ENCODE results near the gene PURA.

The PURA gene

GRCh38 chr5:140113699-140114263 lies at the start of gene PURA:
TSS of gene PURA (plus strand) at chr5:140114109. CDS start at chr5:140114182, 73 bp downstream.
- peaks cover 63% of the 10 kb centered on the region for H3K4me1 Mint-ChIP-seq (ENCODE audit: low read depth)
- peaks cover 12% of the 10 kb centered on the region for H3K36me3 Mint-ChIP-seq (ENCODE audit: low read depth)
- H3K4me3 Mint-ChIP-seq: peak within 1 kb of the TSS; percentile 95
- H3K27me3 Mint-ChIP-seq (ENCODE audit: low read depth): peaks cover 39% of the 10 kb centered on the region
- H3K27ac Mint-ChIP-seq: peak within 1 kb of the TSS; percentile 92
- H3K9me3 Mint-ChIP-seq: no peaks in the 10 kb centered on the region
- peak; percentile 93 for DNase-seq (ENCODE audit: low spot score)

- DNase-seq (ENCODE audit: low spot score): no peak
- peaks cover 45% of the 10 kb centered on the region for H3K27me3 Mint-ChIP-seq (ENCODE audit: low read depth)
- no peaks in the 10 kb centered on the region for H3K4me1 Mint-ChIP-seq (ENCODE audit: low read depth)
These were observed 41.1 kb upstream of the PURA start for GRCh38 chr5:140072812-140073211.

GRCh38 chr5:140073296-140073695 lies 40.6 kb upstream of the PURA start:
- no peak overlapping the region for H3K27ac Mint-ChIP-seq
- no peaks in the 10 kb centered on the region for H3K9me3 Mint-ChIP-seq
- DNase-seq (ENCODE audit: low spot score): no peak
- H3K4me1 Mint-ChIP-seq (ENCODE audit: low read depth): no peaks in the 10 kb centered on the region
- H3K4me3 Mint-ChIP-seq: no peak overlapping the region
- H3K27me3 Mint-ChIP-seq (ENCODE audit: low read depth): peaks cover 40% of the 10 kb centered on the region
- no peaks in the 10 kb centered on the region for H3K36me3 Mint-ChIP-seq (ENCODE audit: low read depth)

More at GRCh38 chr5:140072812-140073211, 41.1 kb upstream of the PURA start:
- Mint-ChIP-seq H3K36me3 (ENCODE audit: low read depth) (no peaks in the 10 kb centered on the region), H3K27ac (no peak overlapping the region), H3K9me3 (no peaks in the 10 kb centered on the region), H3K4me3 (no peak overlapping the region)

- no peaks in the 10 kb centered on the region for H3K4me1 Mint-ChIP-seq (ENCODE audit: low read depth)
- H3K36me3 Mint-ChIP-seq (ENCODE audit: low read depth): no peaks in the 10 kb centered on the region
These were observed 38.5 kb upstream of the PURA start for GRCh38 chr5:140075371-140075770.

GRCh38 chr5:140076142-140076541 lies 37.8 kb upstream of the PURA start:
- no peaks in the 10 kb centered on the region for H3K36me3 Mint-ChIP-seq (ENCODE audit: low read depth)
- H3K4me1 Mint-ChIP-seq (ENCODE audit: low read depth): no peaks in the 10 kb centered on the region
- no peak for DNase-seq (ENCODE audit: low spot score)
- H3K27me3 Mint-ChIP-seq (ENCODE audit: low read depth): peaks cover 27% of the 10 kb centered on the region
- no peak overlapping the region for H3K4me3 Mint-ChIP-seq
- H3K27ac Mint-ChIP-seq: no peak overlapping the region
- no peaks in the 10 kb centered on the region for H3K9me3 Mint-ChIP-seq

More at GRCh38 chr5:140075371-140075770, 38.5 kb upstream of the PURA start:
- no peaks in the 10 kb centered on the region for H3K9me3 Mint-ChIP-seq
- no peak for DNase-seq (ENCODE audit: low spot score)
- H3K27ac Mint-ChIP-seq: no peak overlapping the region
- no peak overlapping the region for H3K4me3 Mint-ChIP-seq
- peaks cover 27% of the 10 kb centered on the region for H3K27me3 Mint-ChIP-seq (ENCODE audit: low read depth)

- DNase-seq (ENCODE audit: low spot score): no peak
- Mint-ChIP-seq H3K36me3 (ENCODE audit: low read depth) (no peaks in the 10 kb centered on the region), H3K4me1 (ENCODE audit: low read depth) (no peaks in the 10 kb centered on the region), H3K27me3 (ENCODE audit: low read depth) (peaks cover 23% of the 10 kb centered on the region), H3K4me3 (no peak overlapping the region), H3K9me3 (no peaks in the 10 kb centered on the region), H3K27ac (no peak overlapping the region)
These were observed 37.1 kb upstream of the PURA start for GRCh38 chr5:140076788-140077187.

- DNase-seq (ENCODE audit: low spot score): no peak
- Mint-ChIP-seq H3K4me1 (ENCODE audit: low read depth) (no peaks in the 10 kb centered on the region), H3K9me3 (no peaks in the 10 kb centered on the region), H3K4me3 (no peak overlapping the region), H3K27me3 (ENCODE audit: low read depth) (peaks cover 39% of the 10 kb centered on the region), H3K27ac (no peak overlapping the region), H3K36me3 (ENCODE audit: low read depth) (no peaks in the 10 kb centered on the region)
These were observed 30.8 kb upstream of the PURA start for GRCh38 chr5:140083120-140083519.

GRCh38 chr5:140083650-140084049 lies 30.3 kb upstream of the PURA start:
- Mint-ChIP-seq H3K9me3 (no peaks in the 10 kb centered on the region), H3K36me3 (ENCODE audit: low read depth) (no peaks in the 10 kb centered on the region), H3K4me1 (ENCODE audit: low read depth) (no peaks in the 10 kb centered on the region), H3K27ac (no peak overlapping the region), H3K4me3 (no peak overlapping the region), H3K27me3 (ENCODE audit: low read depth) (peaks cover 39% of the 10 kb centered on the region)
- no peak for DNase-seq (ENCODE audit: low spot score)

- DNase-seq (ENCODE audit: low spot score): no peak
- no peaks in the 10 kb centered on the region for H3K4me1 Mint-ChIP-seq (ENCODE audit: low read depth)
- no peaks in the 10 kb centered on the region for H3K36me3 Mint-ChIP-seq (ENCODE audit: low read depth)
- H3K27ac Mint-ChIP-seq: no peak overlapping the region
- peaks cover 1% of the 10 kb centered on the region for H3K9me3 Mint-ChIP-seq
- peaks cover 46% of the 10 kb centered on the region for H3K27me3 Mint-ChIP-seq (ENCODE audit: low read depth)
- H3K4me3 Mint-ChIP-seq: no peak overlapping the region
These were observed 29.4 kb upstream of the PURA start for GRCh38 chr5:140084541-140084940.

GRCh38 chr5:140090251-140090650 lies 23.7 kb upstream of the PURA start:
- Mint-ChIP-seq H3K27me3 (ENCODE audit: low read depth) (peaks cover 34% of the 10 kb centered on the region), H3K9me3 (peaks cover 15% of the 10 kb centered on the region), H3K4me3 (no peak overlapping the region), H3K4me1 (ENCODE audit: low read depth) (no peaks in the 10 kb centered on the region), H3K27ac (no peak overlapping the region), H3K36me3 (ENCODE audit: low read depth) (no peaks in the 10 kb centered on the region)
- no peak for DNase-seq (ENCODE audit: low spot score)

- DNase-seq (ENCODE audit: low spot score): no peak
- peaks cover 15% of the 10 kb centered on the region for H3K9me3 Mint-ChIP-seq
- H3K4me3 Mint-ChIP-seq: no peak overlapping the region
- no peak overlapping the region for H3K27ac Mint-ChIP-seq
- H3K27me3 Mint-ChIP-seq (ENCODE audit: low read depth): peaks cover 25% of the 10 kb centered on the region
- no peaks in the 10 kb centered on the region for H3K4me1 Mint-ChIP-seq (ENCODE audit: low read depth)
- no peaks in the 10 kb centered on the region for H3K36me3 Mint-ChIP-seq (ENCODE audit: low read depth)
These were observed 20.7 kb upstream of the PURA start for GRCh38 chr5:140093179-140093578.

GRCh38 chr5:140093866-140094265 lies 20.0 kb upstream of the PURA start:
- peaks cover 15% of the 10 kb centered on the region for H3K9me3 Mint-ChIP-seq
- H3K4me3 Mint-ChIP-seq: no peak overlapping the region
- H3K27me3 Mint-ChIP-seq (ENCODE audit: low read depth): peaks cover 25% of the 10 kb centered on the region
- H3K4me1 Mint-ChIP-seq (ENCODE audit: low read depth): no peaks in the 10 kb centered on the region
- no peak overlapping the region for H3K27ac Mint-ChIP-seq
- H3K36me3 Mint-ChIP-seq (ENCODE audit: low read depth): no peaks in the 10 kb centered on the region
- DNase-seq (ENCODE audit: low spot score): no peak

GRCh38 chr5:140094889-140095288 lies 19.0 kb upstream of the PURA start:
- DNase-seq (ENCODE audit: low spot score): no peak
- no peak overlapping the region for H3K27ac Mint-ChIP-seq
- peaks cover 17% of the 10 kb centered on the region for H3K27me3 Mint-ChIP-seq (ENCODE audit: low read depth)
- H3K36me3 Mint-ChIP-seq (ENCODE audit: low read depth): no peaks in the 10 kb centered on the region
- no peaks in the 10 kb centered on the region for H3K4me1 Mint-ChIP-seq (ENCODE audit: low read depth)
- H3K4me3 Mint-ChIP-seq: no peak overlapping the region
- peaks cover 11% of the 10 kb centered on the region for H3K9me3 Mint-ChIP-seq

- H3K9me3 Mint-ChIP-seq: no peaks in the 10 kb centered on the region
- peaks cover 1% of the 10 kb centered on the region for H3K4me1 Mint-ChIP-seq (ENCODE audit: low read depth)
- peaks cover 46% of the 10 kb centered on the region for H3K27me3 Mint-ChIP-seq (ENCODE audit: low read depth)
- no peak for DNase-seq (ENCODE audit: low spot score)
- no peak overlapping the region for H3K27ac Mint-ChIP-seq
- no peak overlapping the region for H3K4me3 Mint-ChIP-seq
- H3K36me3 Mint-ChIP-seq (ENCODE audit: low read depth): no peaks in the 10 kb centered on the region
These were observed 12.7 kb upstream of the PURA start for GRCh38 chr5:140101179-140101578.

GRCh38 chr5:140103154-140103553 lies 10.8 kb upstream of the PURA start:
- Mint-ChIP-seq H3K27ac (no peak overlapping the region), H3K4me3 (no peak overlapping the region), H3K9me3 (no peaks in the 10 kb centered on the region), H3K4me1 (ENCODE audit: low read depth) (peaks cover 11% of the 10 kb centered on the region), H3K27me3 (ENCODE audit: low read depth) (peaks cover 52% of the 10 kb centered on the region), H3K36me3 (ENCODE audit: low read depth) (peaks cover under 1% of the 10 kb centered on the region)
- no peak for DNase-seq (ENCODE audit: low spot score)

Data from T-helper 2 cell treated with Interferon-gamma antibody and Interleukin-4, amounts not matched to agents 5 μg/mL and 100 μg/mL, for 36 hours (primary cell).